Kidney epithelial cell (primary cell): ENCODE results near the gene SFT2D2. TPM values are rescaled to one million over a fixed set of nuclear protein-coding genes. Genes with fewer than 3 reads are reported as not detected.

Experiments used
- DNase-seq: peaks from one replicate; pipeline ENCODE4 v3.0.0-alpha.2; 2010; ENCODE audit warnings: low read depth
- H3K27me3 ChIP-seq: 2 replicates; pipeline ENCODE4 v1.6.0; 2011; ENCODE audit warnings: low read length; ENCODE audit not compliant: control insufficient read depth, insufficient read depth
- H3K36me3 ChIP-seq: 2 replicates; pipeline ENCODE4 v1.5.1; 2011; ENCODE audit warnings: low read length; ENCODE audit not compliant: control insufficient read depth, insufficient read depth
- H3K4me3 ChIP-seq: 2 replicates; pipeline ENCODE4 v1.5.1; 2011; ENCODE audit warnings: low read depth, mild to moderate bottlenecking, control low read depth, low read length
- total RNA-seq: library from RNA; depleted of rRNA; stranded (reverse); fragments of >200 nt; gene quantifications from 2 replicates; pipeline ENCODE4 v1.2.3, GENCODE V29; 2015
- TF ChIP-seq, protein P1 (sequence below): IDR thresholded peaks from 2 replicates; pipeline ENCODE4 v1.5.1; 2011; ENCODE audit warnings: mild to moderate bottlenecking, moderate library complexity, low read length, control low read depth, inconsistent platforms; ENCODE audit not compliant: insufficient read depth, poor library complexity, severe bottlenecking

SFT2D2 gene
- total RNA-seq, 1 donor from 2014 or later: 42.1 TPM

GRCh38 chr1:168218658-168219057, 7.1 kb upstream of the SFT2D2 start:
- Histone ChIP-seq H3K27me3 (no peaks in the 10 kb centered on the region), H3K4me3 (no peak overlapping the region), H3K36me3 (no peaks in the 10 kb centered on the region)
- TF ChIP-seq, protein P1, sequence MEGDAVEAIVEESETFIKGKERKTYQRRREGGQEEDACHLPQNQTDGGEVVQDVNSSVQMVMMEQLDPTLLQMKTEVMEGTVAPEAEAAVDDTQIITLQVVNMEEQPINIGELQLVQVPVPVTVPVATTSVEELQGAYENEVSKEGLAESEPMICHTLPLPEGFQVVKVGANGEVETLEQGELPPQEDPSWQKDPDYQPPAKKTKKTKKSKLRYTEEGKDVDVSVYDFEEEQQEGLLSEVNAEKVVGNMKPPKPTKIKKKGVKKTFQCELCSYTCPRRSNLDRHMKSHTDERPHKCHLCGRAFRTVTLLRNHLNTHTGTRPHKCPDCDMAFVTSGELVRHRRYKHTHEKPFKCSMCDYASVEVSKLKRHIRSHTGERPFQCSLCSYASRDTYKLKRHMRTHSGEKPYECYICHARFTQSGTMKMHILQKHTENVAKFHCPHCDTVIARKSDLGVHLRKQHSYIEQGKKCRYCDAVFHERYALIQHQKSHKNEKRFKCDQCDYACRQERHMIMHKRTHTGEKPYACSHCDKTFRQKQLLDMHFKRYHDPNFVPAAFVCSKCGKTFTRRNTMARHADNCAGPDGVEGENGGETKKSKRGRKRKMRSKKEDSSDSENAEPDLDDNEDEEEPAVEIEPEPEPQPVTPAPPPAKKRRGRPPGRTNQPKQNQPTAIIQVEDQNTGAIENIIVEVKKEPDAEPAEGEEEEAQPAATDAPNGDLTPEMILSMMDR: no peak
- no peak for DNase-seq

DNA sequence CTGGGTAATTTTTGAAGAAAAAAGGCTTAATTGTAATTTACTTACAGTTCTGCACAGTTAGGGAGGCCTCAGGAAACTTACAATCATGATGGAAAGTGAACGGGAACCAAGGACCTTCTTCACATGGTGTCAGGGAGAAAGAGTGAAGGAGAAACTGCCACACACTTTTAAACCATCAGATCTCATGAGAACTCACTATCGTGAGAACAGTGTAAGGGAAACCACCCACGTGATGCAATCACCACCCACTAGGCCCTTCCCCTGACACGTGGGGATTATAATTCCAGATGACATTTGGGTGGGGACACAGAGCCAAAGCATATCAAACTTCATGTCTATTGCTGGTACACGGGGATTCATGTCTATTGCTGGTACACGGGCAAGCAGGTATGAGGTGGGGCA, 5.3 kb upstream of the SFT2D2 start:
- Histone ChIP-seq H3K36me3 (no peaks in the 10 kb centered on the region), H3K4me3 (no peak overlapping the region), H3K27me3 (no peaks in the 10 kb centered on the region)
- TF ChIP-seq, protein P1: no peak
- DNase-seq: no peak

- Histone ChIP-seq H3K27me3 (no peaks in the 10 kb centered on the region), H3K36me3 (no peaks in the 10 kb centered on the region), H3K4me3 (no peak overlapping the region)
- DNase-seq: no peak
- TF ChIP-seq, protein P1: no peak
These were observed 4.5 kb upstream of the SFT2D2 start for GRCh38 chr1:168221275-168221674.

GRCh38 chr1:168223261-168223660, 2.5 kb upstream of the SFT2D2 start:
- Histone ChIP-seq H3K27me3 (no peaks in the 10 kb centered on the region), H3K4me3 (no peak overlapping the region), H3K36me3 (no peaks in the 10 kb centered on the region)
- no peak for DNase-seq
- TF ChIP-seq, protein P1: no peak

- TF ChIP-seq, protein P1: no peak
- no peak for DNase-seq
- Histone ChIP-seq H3K4me3 (no peak overlapping the region), H3K27me3 (no peaks in the 10 kb centered on the region), H3K36me3 (no peaks in the 10 kb centered on the region)
These were observed 1.9 kb upstream of the SFT2D2 start for GRCh38 chr1:168223681-168224540.

DNA sequence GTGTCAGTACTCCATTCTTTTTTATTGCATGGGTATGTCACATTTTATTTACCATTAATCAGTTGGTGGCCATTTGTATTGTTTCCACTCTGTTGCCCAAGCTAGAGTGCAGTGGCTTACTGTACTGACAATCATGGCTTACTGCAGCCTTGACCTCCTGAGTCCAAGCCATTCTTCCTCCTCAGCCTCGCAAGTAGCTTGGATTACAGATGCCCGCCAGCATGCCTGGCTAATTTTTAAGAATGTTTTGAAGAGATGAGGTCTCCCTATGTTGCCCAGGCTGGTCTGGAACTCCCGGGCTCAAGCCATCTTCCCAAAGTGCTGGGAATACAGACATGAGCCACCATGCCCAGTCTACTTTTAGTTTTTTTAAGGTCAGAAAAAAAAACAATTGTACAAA, 813 bp upstream of the SFT2D2 start:
- Histone ChIP-seq H3K27me3 (no peaks in the 10 kb centered on the region), H3K4me3 (no peak overlapping the region), H3K36me3 (no peaks in the 10 kb centered on the region)
- TF ChIP-seq, protein P1: no peak
- DNase-seq: no peak
